ENCODE measurements around the gene LAMB3. TPM values are rescaled to one million over a fixed set of nuclear protein-coding genes. Genes with fewer than 3 reads are reported as not detected.

The LAMB3 gene
- total and polyA plus RNA-seq, 2 donors (not counting 1 experiment from before 2014, with no cell fraction given) = 0.33 to 0.37 TPM

- ATAC-seq (ENCODE audit: low read depth) (no peak), DNase-seq (no peak)
- Mint-ChIP-seq H3K9me3 (ENCODE audit: insufficient read depth) (no peaks in the 10 kb centered on the region), H3K4me1 (no peaks in the 10 kb centered on the region), H3K27ac (no peak overlapping the region), H3K27me3 (peaks cover 35% of the 10 kb centered on the region), H3K4me3 (no peak overlapping the region)
- intact Hi-C loops (cut with micrococcal nuclease) = no loop called here
- no peak overlapping the region for H2AFZ ChIP-seq (ENCODE audit: insufficient read depth, low read depth, low read length, poor library complexity, severe bottlenecking)
- no peak overlapping the region for H3K4me2 ChIP-seq (replicated peaks; ENCODE audit: low read depth, low read length, poor library complexity, severe bottlenecking)
- H3K79me2 ChIP-seq (ENCODE audit: control insufficient read depth, insufficient read depth, low read length) = no peaks in the 10 kb centered on the region
- H3K27ac ChIP-seq (ENCODE audit: low read length in 2 of 2) = no peak overlapping the region
- no peaks in the 10 kb centered on the region for H4K20me1 ChIP-seq (ENCODE audit: control insufficient read depth, insufficient read depth, low read length, poor library complexity, severe bottlenecking)
- WGBS (ENCODE audit: insufficient coverage) = 51% methylated on average over 5 of the region's 6 CpGs
- TF ChIP-seq CTCF (IDR thresholded peaks at IDR 0.05) (no peak), EZH2 (IDR thresholded peaks at IDR 0.05; ENCODE audit: borderline replicate concordance, insufficient read depth, low read depth, low read length, poor library complexity, severe bottlenecking) (no peak)
- no peak overlapping the region for H3K9ac ChIP-seq (ENCODE audit: low read length)
- POLR2A ChIA-PET = no interaction called here
- H3K27me3 ChIP-seq (replicated peaks in 1 of 4; ENCODE audit: control extremely low read depth in 1 of 4, control insufficient read depth in 3 of 4, insufficient read depth in 4 of 4, low read length in 3 of 4) = peaks cover 0 to 5% (median 1%) of the 10 kb centered on the region in 4 experiments
- no peaks in the 10 kb centered on the region for H3K9me3 ChIP-seq (ENCODE audit: control extremely low read depth in 1 of 3, control insufficient read depth in 2 of 3, insufficient read depth in 1 of 3, low read length in 2 of 3)
- H3K4me3 ChIP-seq (ENCODE audit: control extremely low read depth in 1 of 5, extremely low read depth in 1 of 5, insufficient read depth in 1 of 5, low read depth in 2 of 5, low read length in 4 of 5) = no peak overlapping the region
- CTCF ChIA-PET = no interaction called here
- H3K36me3 ChIP-seq (replicated peaks in 1 of 2; ENCODE audit: control extremely low read depth in 1 of 2, control insufficient read depth in 1 of 2, extremely low read depth in 1 of 2, insufficient read depth in 2 of 2, low read length in 1 of 2) = no peaks in the 10 kb centered on the region
- no peaks in the 10 kb centered on the region for H3K4me1 ChIP-seq (ENCODE audit: control insufficient read depth in 2 of 2, insufficient read depth in 2 of 2, low read length in 2 of 2)
Measured at GRCh38 chr1:209618756-209619420, 33.3 kb downstream of the LAMB3 start.

GRCh38 chr1:209618291-209618690 is 33.9 kb downstream of the LAMB3 start:
- H3K4me3 Mint-ChIP-seq = no peak overlapping the region
- H3K79me2 ChIP-seq (ENCODE audit: control insufficient read depth, insufficient read depth, low read length) = no peaks in the 10 kb centered on the region
- ATAC-seq (ENCODE audit: low read depth) = no peak
- intact Hi-C loops (cut with micrococcal nuclease) = no loop called here
- no peak for DNase-seq
- no peak overlapping the region for H3K27ac ChIP-seq (ENCODE audit: low read length in 2 of 2)
- peaks cover 35% of the 10 kb centered on the region for H3K27me3 Mint-ChIP-seq
- H3K9me3 ChIP-seq (ENCODE audit: control extremely low read depth in 1 of 3, control insufficient read depth in 2 of 3, insufficient read depth in 1 of 3, low read length in 2 of 3) = no peaks in the 10 kb centered on the region
- WGBS (ENCODE audit: insufficient coverage) = 69% methylated on average over 11 of the region's 11 CpGs
- H3K27ac Mint-ChIP-seq = no peak overlapping the region
- H3K36me3 ChIP-seq (replicated peaks in 1 of 2; ENCODE audit: control extremely low read depth in 1 of 2, control insufficient read depth in 1 of 2, extremely low read depth in 1 of 2, insufficient read depth in 2 of 2, low read length in 1 of 2) = no peaks in the 10 kb centered on the region
- H3K4me1 Mint-ChIP-seq = no peaks in the 10 kb centered on the region
- H3K4me3 ChIP-seq (ENCODE audit: control extremely low read depth in 1 of 5, extremely low read depth in 1 of 5, insufficient read depth in 1 of 5, low read depth in 2 of 5, low read length in 4 of 5) = no peak overlapping the region
- TF ChIP-seq EZH2 (IDR thresholded peaks at IDR 0.05; ENCODE audit: borderline replicate concordance, insufficient read depth, low read depth, low read length, poor library complexity, severe bottlenecking) = no peak
- no peak for TF ChIP-seq CTCF (IDR thresholded peaks at IDR 0.05)
- peaks cover 0 to 5% (median 1%) of the 10 kb centered on the region in 4 experiments for H3K27me3 ChIP-seq (replicated peaks in 1 of 4; ENCODE audit: control extremely low read depth in 1 of 4, control insufficient read depth in 3 of 4, insufficient read depth in 4 of 4, low read length in 3 of 4)
- H3K4me2 ChIP-seq (replicated peaks; ENCODE audit: low read depth, low read length, poor library complexity, severe bottlenecking) = no peak overlapping the region
- H4K20me1 ChIP-seq (ENCODE audit: control insufficient read depth, insufficient read depth, low read length, poor library complexity, severe bottlenecking) = no peaks in the 10 kb centered on the region
- ChIA-PET CTCF (no interaction called here), POLR2A (no interaction called here)
- H3K9me3 Mint-ChIP-seq (ENCODE audit: insufficient read depth) = no peaks in the 10 kb centered on the region
- no peaks in the 10 kb centered on the region for H3K4me1 ChIP-seq (ENCODE audit: control insufficient read depth in 2 of 2, insufficient read depth in 2 of 2, low read length in 2 of 2)
- H2AFZ ChIP-seq (ENCODE audit: insufficient read depth, low read depth, low read length, poor library complexity, severe bottlenecking) = no peak overlapping the region
- H3K9ac ChIP-seq (ENCODE audit: low read length) = no peak overlapping the region
